GM19455 (cell line): ENCODE results near the gene FTO.

ENCODE experiments used
- ATAC-seq: cut with Tn5 transposase; IDR thresholded peaks from one replicate; pipeline ENCODE4 v1.9.1; 2021; ENCODE audit not compliant: unreplicated experiment

FTO gene

DNA sequence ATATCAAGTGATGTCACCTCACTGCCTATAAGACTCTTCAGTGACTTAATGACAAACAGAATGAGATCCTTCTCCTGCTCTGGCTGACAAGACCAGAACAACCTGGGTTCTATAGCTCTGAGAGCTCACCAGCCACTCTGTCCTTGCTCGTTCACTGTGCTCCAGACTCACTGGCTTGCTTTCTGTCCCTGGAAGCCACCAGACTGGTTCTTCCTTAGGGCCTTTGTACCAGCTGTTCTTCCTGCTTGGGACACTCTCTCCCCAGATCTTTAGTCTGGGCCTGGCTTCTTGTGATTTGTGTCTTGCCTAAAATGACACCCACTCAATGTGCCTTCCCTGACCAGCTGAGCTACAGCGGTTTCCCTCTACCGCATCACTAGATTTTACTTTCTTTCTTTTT, 76.1 kb downstream of the FTO start:
- ATAC-seq = no peak

DNA sequence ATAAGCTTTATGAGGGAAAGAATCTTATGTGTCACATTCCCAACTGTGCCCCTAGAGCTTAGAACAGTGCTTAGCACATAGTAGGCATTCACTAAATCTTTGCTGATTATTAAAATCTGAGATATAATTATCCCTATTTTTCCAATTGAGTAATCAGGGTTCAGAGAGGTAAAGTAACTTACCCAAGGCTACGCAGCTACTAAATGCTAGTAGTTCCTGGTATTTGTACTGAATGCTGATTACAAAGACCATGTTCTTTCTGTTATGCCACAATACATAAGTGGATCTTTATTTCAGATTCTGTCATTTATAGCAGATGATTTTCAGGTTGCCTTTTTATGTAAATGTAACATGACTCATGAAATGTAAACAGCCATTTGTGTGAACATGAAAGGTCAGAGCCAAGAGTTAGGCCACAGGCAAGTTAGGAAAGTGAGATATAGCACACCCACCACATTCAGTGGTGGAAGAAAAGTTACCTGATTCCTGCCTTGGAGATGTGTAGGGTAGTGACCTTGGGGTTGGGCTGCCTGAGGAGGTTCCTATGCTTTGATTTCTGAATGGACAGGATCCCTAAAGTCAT, 77.2 kb downstream of the FTO start:
- no peak for ATAC-seq

DNA sequence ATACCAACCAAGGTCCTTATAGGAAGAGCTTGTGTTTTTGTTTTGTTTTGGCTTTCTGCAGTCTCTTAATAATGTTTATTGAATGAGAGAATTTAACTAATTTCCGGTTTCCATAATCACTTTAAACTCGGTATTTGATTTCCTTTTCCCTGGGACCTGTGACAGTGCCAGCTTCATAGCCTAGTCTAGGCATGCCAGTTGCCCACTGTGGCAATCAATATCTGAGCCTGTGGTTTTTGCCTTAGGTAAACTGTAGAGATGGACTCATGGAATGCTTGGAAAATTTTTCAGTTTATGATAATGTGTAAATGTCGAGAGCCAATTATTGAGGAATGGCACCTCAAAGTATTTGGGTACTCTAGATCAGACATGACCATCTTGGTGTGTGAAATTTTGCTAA, 78.2 kb downstream of the FTO start:
- ATAC-seq = no peak

DNA sequence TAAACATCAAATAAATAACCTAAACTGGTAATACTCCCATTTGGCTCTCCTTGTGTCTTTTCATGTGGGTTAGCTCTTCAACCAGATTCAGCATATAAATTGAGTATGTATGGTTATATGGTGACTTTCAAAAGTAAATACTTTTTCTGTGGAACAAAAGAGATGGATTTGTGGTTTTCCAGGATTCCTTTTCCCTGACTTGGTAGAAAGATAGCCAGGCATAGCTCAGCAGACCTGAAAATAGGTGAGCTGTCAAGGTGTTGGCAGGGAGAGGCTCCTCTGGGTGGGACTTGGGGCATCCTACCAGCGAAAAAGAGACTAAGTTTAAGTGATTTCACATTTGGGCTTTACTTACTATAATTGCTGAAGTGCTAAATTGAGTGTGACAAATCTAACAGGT, 80.3 kb downstream of the FTO start:
- no peak for ATAC-seq

DNA sequence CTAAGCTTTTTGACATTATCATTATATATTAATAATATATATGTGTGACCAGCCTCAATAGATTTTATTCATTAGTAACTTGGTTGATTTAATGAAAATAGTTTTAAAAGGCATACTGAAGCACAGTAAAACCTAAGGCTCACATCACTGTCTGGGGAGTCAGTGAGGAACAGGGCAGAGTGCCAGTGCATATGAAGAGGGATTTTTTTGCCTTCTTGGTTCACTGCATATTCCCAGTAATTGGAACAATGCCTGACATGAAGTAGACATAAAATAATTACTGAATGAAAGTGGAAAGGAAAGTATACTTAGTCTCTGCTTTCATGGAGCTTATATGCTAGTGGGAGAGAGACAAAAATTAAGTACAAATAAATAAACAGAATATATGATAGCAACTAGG, 81.1 kb downstream of the FTO start:
- ATAC-seq = no peak

DNA sequence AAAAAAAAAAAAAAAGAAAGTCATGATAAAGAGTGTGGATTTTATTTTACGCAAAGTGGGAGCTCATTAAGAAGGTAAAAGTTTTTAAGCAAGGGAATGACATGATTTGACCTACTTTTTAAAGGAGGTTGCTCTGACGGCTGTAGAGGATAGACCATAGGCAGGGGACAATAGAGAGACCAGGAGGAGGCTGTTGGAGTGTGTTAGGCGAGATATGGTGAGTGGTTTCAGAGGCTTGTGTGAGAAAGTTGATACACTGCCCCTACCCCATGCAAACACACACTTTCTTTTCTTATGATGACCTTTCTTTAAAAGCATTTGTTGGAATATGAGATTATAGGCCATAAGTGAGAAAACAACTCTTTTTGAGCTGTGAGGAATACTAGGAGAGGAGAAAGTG, 82.0 kb downstream of the FTO start:
- no peak for ATAC-seq

DNA sequence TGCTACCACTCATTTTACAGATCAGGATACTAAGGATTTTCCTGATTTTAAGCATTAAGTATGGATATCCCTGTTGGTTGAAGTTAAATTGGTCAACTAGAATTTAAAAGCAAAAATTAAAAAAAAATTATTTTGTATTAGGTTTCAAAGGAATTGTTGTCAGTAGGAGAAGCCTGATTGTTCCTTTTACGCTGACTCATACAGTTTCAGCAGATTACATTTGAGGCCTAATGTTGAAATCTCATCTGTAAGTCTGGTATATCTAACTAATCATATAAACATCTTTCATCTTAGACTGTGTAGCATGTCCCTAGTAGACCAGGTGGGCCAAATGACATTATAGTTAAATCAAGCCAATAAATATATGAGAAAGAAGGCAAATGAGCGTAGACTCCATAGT, 83.5 kb downstream of the FTO start:
- ATAC-seq = no peak

DNA sequence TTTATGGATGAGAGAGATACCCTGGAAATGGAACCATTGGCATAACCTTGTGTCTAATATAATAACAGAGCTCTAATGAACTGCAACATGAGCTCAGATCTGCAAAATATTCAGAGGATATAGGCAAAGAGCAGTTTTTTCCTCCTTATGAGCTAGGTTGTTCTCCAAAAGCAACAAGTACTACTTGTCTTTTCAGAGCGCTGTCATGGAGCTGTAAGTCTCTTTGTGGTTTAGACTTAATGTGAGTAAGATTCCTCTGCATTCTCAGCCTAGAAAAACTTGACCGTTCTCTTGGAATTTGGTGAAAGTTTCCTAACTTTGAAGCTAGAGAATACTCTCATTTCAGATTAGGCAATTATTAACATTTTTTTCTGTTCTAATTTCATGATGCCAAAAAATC, 85.2 kb downstream of the FTO start:
- no peak for ATAC-seq

DNA sequence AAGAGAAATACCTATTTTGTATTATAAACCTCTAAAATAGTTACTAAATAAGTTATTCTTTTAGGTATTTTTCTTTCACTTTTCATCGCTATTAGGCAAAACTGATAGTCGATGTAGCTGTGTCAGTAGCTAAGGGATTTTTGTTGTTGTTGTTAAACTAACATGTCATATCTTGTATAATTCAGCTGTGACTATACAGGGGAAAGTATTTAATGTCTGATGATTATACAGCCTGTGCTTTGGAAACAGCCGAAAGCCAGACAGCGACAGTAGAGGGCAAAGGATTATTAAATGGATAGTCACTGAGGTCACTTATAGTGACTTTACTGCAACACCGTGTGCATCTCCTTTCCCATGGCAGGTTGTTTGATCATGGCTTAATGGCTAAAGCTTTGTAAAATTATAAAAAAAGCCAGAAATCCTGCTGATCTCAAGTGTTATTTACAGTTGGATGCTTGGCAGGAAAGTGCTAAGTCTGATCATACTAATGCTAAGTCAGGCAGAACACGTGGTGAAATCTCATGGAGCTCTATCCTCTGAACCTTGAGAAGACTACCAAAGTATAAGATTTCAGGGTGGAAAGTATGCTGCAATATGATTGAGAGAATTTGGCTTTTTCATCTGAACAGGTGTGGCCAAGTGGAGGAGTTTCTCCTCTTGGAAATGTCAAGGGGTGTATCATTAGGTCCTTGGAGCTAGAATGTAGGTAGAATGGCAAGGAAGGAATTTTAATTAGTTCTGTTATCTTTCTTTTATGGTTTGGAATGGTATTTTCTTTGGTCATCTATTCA, 88.4 kb downstream of the FTO start:
- ATAC-seq = no peak

DNA sequence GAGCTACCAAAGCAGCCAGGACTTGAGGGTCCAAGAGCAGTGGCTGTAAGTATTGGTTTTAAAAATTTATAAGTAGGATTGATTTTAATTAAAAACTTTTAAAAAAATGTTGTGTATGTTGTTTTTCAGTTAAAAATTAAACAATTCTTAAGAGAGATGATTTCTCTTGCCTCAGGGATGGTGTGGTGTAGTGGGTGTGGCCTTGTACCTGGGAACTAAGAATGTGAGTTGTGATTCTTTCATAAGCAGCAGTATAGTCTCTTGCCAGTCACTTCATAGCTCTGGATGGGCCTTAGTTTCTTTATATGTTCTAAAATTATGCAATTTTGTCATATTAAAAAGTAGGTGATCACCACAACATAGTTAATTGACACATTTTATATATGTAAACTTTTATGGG, 99.5 kb downstream of the FTO start:
- no peak for ATAC-seq

DNA sequence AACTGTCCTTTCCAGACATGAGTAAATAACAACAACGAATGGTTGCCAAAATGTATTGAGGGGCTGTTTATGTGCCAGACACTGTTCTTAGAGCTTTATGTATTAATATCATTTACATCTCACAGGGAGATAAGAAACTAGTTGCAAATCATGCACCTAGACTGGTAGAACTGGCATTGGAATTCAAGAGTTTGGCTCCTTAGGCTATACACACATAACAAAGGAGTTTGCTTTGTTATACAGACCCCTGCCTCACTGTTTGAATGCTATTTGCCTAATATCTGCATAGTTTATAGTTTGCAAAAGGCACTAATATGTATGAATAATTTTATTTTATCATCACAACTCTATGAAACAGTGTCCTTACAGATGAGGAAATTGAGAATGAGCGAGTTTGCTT, 100.0 kb downstream of the FTO start:
- no peak for ATAC-seq

DNA sequence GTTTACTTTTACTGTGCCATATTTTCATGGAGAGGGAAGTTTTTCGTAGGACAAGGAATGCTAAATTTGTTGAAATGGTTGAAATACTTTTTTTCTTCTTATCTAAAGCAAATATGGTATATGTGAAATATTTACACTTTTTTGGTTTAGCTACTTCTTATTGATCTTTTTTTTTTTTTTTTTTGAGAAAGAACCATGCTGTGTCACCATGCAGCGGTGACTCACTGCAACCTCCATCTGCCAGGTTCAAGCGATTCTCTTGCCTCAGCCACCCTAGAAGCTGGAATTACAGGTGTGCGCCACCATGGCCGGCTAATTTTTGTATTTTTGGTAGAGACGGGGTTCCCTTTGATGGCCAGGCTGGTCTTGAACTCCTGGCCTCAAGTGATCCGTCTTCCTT, 100.5 kb downstream of the FTO start:
- no peak for ATAC-seq

DNA sequence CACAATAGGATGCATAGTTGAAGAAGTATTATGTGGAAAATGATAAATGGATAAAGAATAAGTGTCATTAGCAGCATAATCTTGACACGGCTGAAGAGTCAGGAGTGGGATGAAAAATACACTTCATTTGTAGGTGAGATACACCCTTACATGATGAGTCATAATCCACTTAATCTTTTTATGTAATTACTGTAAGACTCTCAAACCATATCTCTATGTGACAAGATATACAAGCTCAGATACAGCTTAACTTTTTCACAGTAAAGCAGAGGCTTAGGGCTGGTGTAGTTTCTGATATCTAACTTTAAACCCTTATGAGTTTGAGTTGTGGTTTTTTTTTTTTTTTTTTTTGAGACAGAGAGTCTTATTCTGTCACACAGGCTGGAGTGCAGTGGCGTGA, 101.2 kb downstream of the FTO start:
- ATAC-seq = no peak

DNA sequence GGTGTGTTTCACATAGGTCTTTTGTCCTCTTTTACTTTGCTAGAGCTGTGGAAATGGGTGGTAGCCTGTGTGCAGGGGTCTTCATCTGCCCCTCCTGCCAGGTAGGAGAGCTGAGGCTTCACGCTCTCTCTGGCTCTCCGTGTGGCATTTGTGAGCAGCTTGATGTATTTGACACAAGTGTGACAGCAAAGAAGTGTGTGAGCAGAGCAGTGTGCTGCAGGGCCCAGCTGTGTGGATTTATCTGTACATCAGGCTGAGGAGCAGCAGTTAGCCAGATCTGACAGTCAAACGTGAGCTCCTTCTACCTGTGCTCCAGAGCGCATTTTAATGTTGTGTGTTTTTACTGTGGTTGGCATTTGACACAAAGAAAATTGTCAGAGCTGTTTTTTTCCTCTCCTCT, 101.8 kb downstream of the FTO start:
- ATAC-seq = no peak

DNA sequence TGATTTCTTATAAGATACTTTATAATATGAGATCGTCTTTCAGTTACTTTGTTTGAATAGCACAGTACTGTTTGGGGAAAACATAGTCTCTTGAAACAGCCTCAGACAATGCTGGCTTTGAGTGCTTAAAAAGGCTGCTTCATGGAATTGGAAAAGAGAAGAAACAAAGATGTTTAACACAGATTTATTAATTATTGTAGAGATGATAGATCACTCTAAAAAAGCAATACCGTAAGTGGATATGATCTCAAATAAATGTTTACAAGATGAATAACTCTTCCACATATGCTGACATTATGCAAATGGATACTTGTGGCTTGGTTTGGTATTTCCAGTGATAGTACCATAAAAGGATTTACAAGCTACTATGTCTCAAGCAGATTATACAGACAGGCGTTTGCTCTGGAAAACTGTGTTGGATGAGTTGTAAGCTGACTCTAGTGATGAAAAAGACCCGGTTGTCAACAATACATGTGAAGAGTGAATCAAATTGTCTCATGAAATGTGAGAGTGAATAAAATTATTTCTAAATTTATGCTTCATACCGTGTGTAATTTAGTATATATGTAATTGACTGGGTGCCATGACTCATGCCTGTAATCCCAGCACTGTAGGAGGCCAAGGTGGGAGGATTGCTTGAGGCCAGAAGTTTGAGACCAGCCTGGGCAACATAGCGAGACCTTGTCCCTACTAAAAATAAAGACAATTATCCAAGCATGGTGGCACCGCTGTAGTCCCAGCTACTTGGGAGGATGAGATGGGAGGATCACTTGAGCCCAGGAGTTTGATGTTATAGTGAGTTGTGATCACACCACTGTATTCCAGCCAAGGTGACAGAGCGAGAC, 105.4 kb downstream of the FTO start:
- ATAC-seq = no peak

DNA sequence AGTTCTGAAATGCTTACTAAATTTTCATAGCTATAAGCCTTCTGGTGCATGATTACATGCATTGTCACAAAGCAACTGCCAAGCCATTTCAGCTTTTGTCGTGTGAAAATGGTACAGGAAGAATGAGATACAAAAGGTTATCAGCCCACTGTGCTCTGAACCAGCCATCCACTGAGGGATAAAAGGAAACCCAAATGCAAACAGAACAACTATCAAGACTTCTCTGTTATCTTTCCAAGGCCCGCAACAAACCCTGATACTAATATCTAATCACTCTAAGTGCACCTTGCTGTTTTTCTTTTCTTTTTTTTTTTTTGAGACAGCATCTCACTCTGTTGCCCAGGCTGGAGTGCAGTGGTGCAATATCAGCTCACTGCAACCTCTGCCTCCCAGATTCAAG, 109.0 kb downstream of the FTO start:
- ATAC-seq = no peak

DNA sequence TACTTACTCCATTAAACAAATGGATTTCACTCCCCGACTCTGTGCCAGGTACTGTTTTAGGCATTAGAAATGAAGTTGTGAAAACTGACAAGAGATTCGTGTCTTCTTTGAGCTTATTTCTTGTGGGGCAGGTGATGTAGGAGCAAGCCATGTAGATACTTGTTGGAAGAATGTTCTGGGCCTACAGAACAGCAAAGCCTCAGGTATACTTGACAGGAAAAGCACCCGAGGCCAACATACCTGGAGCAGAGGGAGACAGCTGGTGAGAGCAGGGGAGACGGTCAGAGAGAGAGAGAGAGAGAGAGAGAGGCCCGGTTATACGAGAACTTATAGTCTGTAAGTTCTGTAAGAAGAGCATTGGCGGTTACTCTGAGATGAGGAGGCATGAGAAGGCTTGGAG, 110.8 kb downstream of the FTO start:
- ATAC-seq = no peak

DNA sequence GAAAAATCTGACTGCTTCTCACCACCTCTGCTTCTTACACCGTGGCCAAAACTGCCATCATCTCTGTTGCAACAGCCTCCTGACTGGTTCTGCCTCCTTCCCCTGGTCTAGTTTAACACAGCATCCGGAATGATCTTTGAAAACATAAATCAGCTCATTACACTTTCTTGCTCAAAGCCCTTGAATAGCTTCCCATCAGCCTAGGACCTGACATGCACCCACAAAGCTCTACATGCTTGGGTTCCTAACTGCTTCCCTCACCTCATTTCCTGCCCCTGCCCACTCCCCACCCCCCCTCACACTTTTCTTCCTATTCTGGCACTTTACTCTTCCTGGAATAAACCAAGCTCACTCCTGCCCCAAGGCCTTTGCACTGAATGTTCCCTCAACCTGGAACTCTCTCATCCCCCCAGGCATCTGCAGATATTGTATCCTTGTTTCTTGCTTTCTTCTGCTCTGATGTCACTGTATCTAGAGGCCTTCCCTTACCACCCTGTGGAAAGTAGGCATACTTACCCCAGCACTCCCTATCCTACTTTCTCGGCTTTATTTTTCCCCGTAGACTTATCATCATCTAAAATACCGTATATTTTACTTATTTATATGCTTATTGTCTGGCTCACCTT, 112.4 kb downstream of the FTO start:
- ATAC-seq = no peak

DNA sequence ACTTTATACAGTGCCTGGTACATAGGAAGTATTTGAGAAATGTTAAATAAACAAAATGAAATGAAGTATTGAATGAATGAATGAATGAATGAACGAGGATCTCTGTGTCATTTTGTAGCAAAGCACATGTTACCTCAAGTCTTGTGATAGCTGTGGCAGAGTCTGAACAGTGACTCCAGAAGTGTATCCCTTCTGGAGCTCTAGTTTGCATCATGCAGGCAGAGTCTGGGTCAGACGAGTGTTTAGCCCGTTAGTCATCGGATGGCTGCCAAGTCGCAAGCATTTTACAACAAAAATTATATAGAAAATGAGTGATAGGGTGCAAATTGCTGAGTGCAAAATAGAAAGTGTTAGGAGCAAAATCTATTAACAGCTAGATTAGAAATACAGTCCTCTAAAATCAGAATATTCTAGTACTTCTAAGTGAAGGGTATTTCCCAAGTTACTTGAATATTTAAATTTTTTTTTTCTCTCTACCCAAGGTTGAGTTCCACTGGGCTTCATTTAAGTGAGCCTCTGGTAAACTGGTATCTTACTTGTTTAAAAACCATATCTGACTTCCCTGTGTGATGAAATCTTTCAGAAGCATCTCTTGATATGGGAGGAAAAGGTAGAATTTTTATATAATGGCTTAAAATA, 113.3 kb downstream of the FTO start:
- no peak for ATAC-seq

DNA sequence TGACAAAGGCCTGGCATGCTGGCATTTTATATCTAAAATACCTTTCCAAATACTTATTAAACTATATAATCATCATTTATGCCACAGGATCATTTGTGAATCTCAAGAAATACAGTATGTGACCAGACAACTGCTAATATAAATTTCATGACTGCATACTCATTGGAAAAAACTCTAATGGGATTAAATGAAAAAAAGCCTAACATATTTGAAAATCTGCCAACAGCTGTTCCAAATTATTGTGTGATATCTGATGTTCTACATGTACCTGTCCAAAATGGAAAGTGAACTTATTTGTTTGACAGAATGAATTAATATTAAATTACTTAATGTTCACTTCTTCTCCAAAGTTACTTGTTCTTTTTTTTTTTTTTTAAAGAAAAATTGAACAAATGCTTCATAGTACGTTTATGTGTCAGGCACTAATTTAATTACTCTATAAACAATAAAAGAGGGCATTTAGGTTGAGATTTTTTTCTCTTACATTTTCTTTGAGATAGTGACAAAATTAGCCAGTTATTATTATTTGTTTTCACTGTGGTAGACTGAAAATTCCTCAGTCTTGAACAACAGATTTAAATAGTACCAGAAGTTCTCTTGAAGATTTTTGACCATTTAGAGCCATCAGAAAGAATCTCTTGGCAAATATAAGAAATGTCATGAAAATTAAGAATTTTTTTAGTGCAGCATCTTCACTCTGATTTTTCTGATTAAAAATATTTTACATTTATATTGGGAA, 114.0 kb downstream of the FTO start:
- no peak for ATAC-seq

DNA sequence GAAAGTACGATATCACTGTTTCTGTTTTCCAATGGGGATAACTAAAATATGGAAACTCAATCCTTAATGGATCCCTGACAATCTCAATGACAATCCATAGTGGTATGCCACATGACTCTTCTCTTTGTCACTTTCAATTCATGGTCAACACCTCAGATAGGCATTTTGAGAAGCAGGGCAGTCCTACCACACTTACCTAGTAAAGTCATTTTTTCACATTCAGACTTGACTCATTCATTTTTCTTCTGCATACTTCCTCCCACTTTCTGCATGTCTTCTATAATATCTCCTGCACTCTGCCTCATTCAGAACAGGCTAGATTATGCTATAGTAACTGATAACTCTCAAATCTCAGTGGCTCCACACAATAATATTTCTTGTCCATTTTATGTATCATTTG, 117.5 kb downstream of the FTO start:
- no peak for ATAC-seq
